Glomerular endothelial cell (primary cell): Measurements from ENCODE around the gene SLC9A1. TPM values are rescaled to one million over a fixed set of nuclear protein-coding genes. Genes with fewer than 3 reads are reported as not detected.
A peak's percentile ranks its signal among the peaks of the same experiment; 100 is the strongest.
"Not testable (repeated sequence)": the region's sequence is repeated elsewhere in the genome, so short reads cannot be mapped to it uniquely, and the experiment has no call there.

ENCODE experiments used
- DNase-seq: peaks from one replicate; pipeline ENCODE4 v3.0.0-alpha.2; 2011; ENCODE audit warnings: low read depth, low spot score; ENCODE audit errors: extremely low read depth
- total RNA-seq: library from RNA; depleted of rRNA; stranded (reverse); fragments of >200 nt; gene quantifications from 2 replicates; pipeline ENCODE4 v1.2.3, GENCODE V29; 2015

SLC9A1 gene
- total RNA-seq, 1 donor from 2014 or later = 112 TPM

- DNase-seq = no peak
Measured at GRCh38 chr1:27135541-27136235, 19.2 kb downstream of the SLC9A1 start.

DNA sequence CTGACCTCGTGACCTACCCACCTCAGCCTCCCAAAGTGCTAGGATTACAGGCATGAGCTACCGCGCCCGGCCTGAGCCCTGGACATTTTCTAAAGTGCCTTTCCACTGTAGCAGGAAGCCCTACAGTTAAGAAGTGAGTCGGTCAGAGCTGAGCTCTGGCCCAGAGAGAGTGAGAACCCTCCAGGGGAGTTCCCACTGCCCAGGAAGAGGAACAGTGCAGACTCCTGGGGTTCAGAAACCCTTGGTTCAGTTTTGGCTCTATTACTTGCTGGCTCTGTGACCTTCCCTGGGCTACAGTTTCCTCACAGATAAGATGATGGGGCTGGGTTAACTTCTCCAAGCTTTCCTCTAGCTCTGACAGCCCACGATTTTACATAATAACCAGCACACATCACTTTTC lies 20.9 kb downstream of the SLC9A1 start:
- no peak for DNase-seq

- no peak for DNase-seq
Measured at GRCh38 chr1:27133158-27133557, 21.8 kb downstream of the SLC9A1 start.

DNA sequence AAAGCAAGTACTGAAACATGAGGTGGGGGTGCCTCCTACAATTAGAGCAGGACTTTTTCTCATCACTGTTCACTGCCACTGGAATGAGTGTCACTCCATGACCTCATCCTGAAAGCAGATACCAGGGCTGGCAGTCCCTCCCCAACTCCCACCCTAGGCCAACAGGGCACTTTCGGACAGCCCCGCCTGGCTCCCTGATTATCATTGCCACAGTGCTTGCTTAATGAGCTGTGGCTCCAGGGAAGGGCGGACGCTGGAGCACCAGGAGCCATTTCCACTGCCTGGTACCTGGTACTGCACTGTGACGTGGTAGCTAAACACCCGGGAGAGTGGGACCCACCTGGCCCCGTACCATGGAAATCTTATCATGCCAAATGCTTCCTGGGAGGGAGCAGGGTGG lies 22.3 kb downstream of the SLC9A1 start:
- DNase-seq = no peak

DNA sequence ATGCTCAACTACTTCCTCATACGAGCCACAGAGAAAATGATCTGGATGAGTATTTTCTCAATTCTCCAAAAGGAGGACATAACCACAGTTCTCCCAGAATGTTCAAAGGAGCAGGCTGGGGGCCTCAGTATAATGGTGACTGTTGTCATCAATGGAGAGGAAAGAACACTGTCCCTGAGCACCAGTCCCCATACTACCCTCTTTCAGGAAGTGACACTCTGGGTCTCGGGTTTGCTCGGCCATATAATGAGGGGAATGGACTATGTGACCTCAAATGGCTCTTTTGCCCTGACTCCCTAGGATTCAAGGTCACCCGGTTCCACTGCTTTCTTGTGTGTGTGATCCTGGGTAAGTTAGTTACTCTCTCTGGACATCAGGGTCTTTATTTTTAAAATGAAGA lies 22.8 kb downstream of the SLC9A1 start:
- DNase-seq = no peak

GRCh38 chr1:27130798-27131197 lies 24.1 kb downstream of the SLC9A1 start:
- no peak for DNase-seq

DNA sequence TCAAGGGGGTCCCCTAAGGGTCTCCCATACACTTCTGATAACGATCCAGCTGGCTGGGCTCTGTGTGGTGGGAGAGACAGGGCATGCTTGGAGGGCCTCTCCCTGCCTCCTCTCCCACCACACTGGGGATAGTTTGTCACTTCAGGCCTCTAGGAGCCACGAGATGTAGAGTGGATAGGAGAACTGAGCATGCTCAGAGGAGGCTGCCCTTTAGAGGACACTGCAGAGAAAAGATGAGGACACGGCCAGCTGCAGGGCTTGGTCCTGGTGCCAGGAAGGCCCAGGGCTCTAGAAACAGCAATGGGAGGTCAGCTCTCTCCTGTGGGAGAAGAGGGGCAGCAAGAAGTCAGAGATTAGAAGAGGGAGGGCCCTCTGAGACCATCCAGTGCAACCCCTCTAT lies 25.7 kb downstream of the SLC9A1 start:
- no peak for DNase-seq

DNA sequence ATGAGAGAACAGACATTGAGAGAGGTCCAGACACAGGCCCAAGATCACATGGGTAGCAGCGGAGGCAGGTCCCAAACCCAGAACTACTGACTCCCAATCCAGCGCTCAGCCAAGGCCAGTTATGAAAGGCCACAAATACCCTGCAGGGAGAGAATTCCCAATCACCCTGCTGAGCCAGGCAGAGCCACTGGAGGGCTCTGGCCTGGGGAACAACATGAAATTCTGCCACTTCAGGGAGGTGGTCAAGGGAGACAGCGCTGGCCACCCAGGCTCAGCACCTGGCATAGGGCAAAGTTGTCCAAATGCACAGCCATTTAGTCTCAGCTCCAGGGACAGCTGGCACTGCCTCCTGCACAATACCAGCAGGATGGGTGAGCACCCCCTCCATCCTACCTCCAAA lies 27.5 kb downstream of the SLC9A1 start:
- no peak for DNase-seq

- no peak for DNase-seq
Measured at GRCh38 chr1:27126391-27126790, 28.5 kb downstream of the SLC9A1 start.

- not testable (repeated sequence) for DNase-seq
Measured at GRCh38 chr1:27125125-27125524, 29.8 kb downstream of the SLC9A1 start.

GRCh38 chr1:27124405-27124804 lies 30.5 kb downstream of the SLC9A1 start:
- DNase-seq = no peak

GRCh38 chr1:27122652-27123051 lies 32.3 kb downstream of the SLC9A1 start:
- DNase-seq = peak; percentile 34

GRCh38 chr1:27120854-27121253 lies 34.1 kb downstream of the SLC9A1 start:
- no peak for DNase-seq

DNA sequence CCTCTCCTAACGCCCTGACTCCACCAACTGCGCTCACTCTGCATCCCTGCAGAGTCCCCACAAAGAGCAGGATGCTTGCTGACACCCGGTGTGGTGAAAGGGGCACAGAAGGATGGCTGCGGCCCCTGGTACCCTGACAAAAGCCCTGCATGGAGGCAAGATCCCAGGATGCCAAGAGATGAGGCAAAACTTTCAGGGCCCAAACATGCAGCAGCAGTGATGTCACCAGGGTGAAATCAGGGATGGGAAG lies 36.6 kb downstream of the SLC9A1 start:
- DNase-seq = no peak

DNA sequence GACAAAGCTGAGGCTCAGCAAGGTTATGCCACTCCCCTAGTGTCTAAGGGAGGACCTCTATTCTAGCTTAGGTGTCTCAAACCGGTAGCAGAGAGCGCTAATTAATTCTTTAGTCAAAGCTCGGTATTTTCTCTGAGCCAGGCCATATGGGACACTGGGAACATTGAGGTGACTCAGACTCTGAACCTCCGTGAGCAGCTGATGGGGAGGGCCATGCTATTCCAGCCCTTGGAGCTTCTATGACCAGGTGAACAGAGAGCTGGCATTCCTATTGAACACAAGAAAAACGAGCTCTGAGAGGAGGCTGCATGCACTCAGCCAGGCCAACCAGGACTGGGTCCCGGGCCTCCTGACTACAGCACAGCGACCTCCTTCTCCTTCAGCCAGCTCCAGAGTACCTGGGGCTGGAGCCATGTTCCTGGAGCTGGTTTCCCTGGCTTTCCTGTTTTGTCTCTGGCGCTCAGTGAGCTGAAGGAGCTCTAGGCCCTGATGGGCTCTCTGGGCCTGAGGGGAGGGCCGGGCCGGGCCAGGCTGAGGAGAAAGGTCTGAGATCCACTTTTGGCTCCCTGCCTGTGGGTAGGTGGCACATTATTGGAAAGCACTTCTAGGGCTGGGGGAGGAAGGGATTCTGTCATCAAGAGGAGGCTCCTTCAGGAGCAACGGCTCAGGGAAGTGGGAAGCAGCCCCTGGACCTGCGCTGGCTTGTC lies 37.0 kb downstream of the SLC9A1 start:
- no peak for DNase-seq

GRCh38 chr1:27116697-27117096 lies 38.2 kb downstream of the SLC9A1 start:
- DNase-seq = no peak

GRCh38 chr1:27116232-27116631 lies 38.7 kb downstream of the SLC9A1 start:
- no peak for DNase-seq

DNA sequence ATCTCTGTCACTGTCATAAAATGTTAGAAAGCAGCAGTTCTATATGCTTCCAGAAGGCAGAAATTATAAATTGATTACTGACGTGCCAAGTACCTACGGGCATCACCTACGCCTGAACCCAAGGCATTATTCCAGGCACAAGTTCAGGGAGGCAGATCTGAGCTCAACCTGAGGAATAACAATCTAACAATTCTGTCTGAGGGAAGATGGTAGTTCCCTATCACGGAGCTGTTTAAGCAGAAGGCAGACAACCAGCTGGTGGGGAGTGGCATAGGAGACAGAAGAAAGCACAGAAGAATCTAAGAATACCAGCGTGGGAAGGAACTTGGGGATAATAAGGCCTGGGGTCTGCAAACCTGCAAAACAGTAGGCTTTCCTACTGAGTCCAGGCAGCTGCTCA lies 40.4 kb downstream of the SLC9A1 start:
- no peak for DNase-seq

DNA sequence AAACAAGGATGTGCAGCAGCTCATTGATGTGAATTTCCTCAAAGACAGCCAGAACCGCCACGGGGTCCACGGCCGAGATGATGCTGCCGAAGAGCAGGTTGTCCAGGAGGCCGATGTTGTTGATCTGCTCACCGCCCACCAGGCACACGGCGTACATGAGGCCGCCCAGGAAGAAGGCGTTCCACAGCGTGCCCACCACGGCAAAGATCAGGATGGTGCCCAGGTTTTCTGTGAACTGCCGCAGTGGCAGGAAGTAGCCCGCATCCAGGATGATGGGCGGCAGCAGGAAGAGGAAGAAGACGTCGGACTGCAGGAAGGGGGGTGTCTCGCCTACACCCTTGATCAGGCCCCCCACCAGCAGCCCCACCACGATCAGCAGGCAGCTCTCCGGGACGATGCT lies 41.1 kb downstream of the SLC9A1 start:
- DNase-seq = no peak

DNA sequence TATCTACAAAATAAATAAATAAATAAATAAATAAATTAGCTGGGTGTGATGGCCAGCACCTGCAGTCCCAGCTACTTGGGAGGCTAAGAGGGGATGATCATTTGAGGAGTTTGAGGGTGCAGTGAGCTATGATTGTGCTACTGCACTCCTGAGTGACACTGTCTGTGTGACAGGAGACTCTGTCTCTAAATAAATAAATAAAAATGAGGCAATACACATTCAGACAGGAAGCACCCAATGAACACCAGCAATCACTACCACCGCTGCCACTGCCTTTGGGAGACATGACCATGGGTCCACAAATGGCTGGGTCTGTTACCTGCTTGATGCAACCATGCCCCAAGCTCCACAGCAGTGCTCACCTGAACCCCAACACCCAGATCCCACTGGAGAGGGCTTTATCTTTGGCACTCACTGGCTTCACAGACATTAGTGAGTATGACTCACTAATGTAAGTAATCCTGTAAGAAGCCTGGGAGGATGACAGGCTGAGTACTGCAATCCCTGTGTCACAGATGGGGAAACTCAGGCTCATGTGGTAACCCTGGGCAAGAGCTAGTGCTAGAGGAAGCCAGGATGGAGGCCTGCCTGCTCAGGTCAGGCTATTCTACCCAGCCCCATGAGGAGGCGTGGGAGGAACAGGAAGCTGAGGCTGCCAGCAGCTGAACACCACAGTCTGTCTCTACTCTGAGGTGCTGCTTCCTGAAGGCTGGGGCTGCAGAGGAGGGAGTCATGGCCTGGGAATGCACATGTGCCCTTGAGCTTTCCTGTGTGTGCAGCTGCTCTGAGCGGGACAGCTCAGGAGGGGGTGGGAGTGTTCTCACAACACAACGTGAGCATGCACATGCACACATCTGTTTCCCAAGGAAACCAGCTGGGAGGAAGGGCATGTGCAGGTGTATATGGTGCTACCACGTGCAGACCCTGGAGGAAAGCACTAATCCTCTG lies 43.0 kb downstream of the SLC9A1 start:
- DNase-seq = peak; percentile 94

- DNase-seq = no peak
Measured at GRCh38 chr1:27109103-27109822, 45.7 kb downstream of the SLC9A1 start.
